Measurements from ENCODE around the gene SPAG16. TPM values are rescaled to one million over a fixed set of nuclear protein-coding genes. Genes with fewer than 3 reads are reported as not detected.

Gene SPAG16
- total RNA-seq, 4 donors from 2014 or later: 5.0 to 73.8 (median 21.6) TPM

- Histone ChIP-seq H3K4me1 (no peaks in the 10 kb centered on the region), H3K9me3 (no peaks in the 10 kb centered on the region), H3K27ac (no peak overlapping the region), H3K36me3 (no peaks in the 10 kb centered on the region), H3K27me3 (no peaks in the 10 kb centered on the region), H3K4me3 (no peak overlapping the region)
- no peak for TF ChIP-seq POLR2A (IDR thresholded peaks at IDR 0.05)
- TF ChIP-seq CTCF (IDR thresholded peaks at IDR 0.05): no peak
- no peak for DNase-seq
- intact Hi-C loops (cut with DNase I; ENCODE audit: low total_unique reads): no loop called here
Measured at GRCh38 chr2:213252206-213252605, 32.1 kb upstream of the SPAG16 start.

- no peaks in the 10 kb centered on the region for H3K4me1 ChIP-seq
- no peak overlapping the region for H3K4me3 ChIP-seq
- H3K9me3 ChIP-seq: no peaks in the 10 kb centered on the region
- H3K27me3 ChIP-seq: no peaks in the 10 kb centered on the region
- TF ChIP-seq POLR2A (IDR thresholded peaks at IDR 0.05): no peak
- TF ChIP-seq CTCF (IDR thresholded peaks at IDR 0.05): no peak
- no peaks in the 10 kb centered on the region for H3K36me3 ChIP-seq
- intact Hi-C loops (cut with DNase I; ENCODE audit: low total_unique reads): no loop called here
- no peak overlapping the region for H3K27ac ChIP-seq
- DNase-seq: no peak
Measured at GRCh38 chr2:213253162-213253561, 31.1 kb upstream of the SPAG16 start.

GRCh38 chr2:213259266-213259665 lies 25.0 kb upstream of the SPAG16 start:
- Histone ChIP-seq H3K36me3 (no peaks in the 10 kb centered on the region), H3K4me3 (no peak overlapping the region), H3K27me3 (no peaks in the 10 kb centered on the region), H3K27ac (no peak overlapping the region), H3K9me3 (no peaks in the 10 kb centered on the region), H3K4me1 (no peaks in the 10 kb centered on the region)
- intact Hi-C loops (cut with DNase I; ENCODE audit: low total_unique reads): no loop called here
- TF ChIP-seq POLR2A (IDR thresholded peaks at IDR 0.05) (no peak), CTCF (IDR thresholded peaks at IDR 0.05) (no peak)
- no peak for DNase-seq

GRCh38 chr2:213261237-213261636 lies 23.0 kb upstream of the SPAG16 start:
- Histone ChIP-seq H3K36me3 (no peaks in the 10 kb centered on the region), H3K4me1 (no peaks in the 10 kb centered on the region), H3K9me3 (no peaks in the 10 kb centered on the region), H3K27ac (no peak overlapping the region), H3K27me3 (no peaks in the 10 kb centered on the region), H3K4me3 (no peak overlapping the region)
- no peak for TF ChIP-seq CTCF (IDR thresholded peaks at IDR 0.05)
- TF ChIP-seq POLR2A (IDR thresholded peaks at IDR 0.05): no peak
- intact Hi-C loops (cut with DNase I; ENCODE audit: low total_unique reads): no loop called here
- no peak for DNase-seq

- H3K9me3 ChIP-seq: no peaks in the 10 kb centered on the region
- no peak for DNase-seq
Measured at GRCh38 chr2:213261715-213262114, 22.5 kb upstream of the SPAG16 start.

More at GRCh38 chr2:213261715-213262114, 22.5 kb upstream of the SPAG16 start:
- H3K27ac ChIP-seq: no peak overlapping the region
- no peak overlapping the region for H3K4me3 ChIP-seq
- intact Hi-C loops (cut with DNase I; ENCODE audit: low total_unique reads): no loop called here
- H3K36me3 ChIP-seq: no peaks in the 10 kb centered on the region
- no peaks in the 10 kb centered on the region for H3K4me1 ChIP-seq
- no peaks in the 10 kb centered on the region for H3K27me3 ChIP-seq
- TF ChIP-seq POLR2A (IDR thresholded peaks at IDR 0.05) (no peak), CTCF (IDR thresholded peaks at IDR 0.05) (no peak)
